NOMO-1 treated with dmso at 0.1 percent for 144 hours (cell line): ENCODE results near the gene CDC14C.
"Not testable (repeated sequence)": the region's sequence is repeated elsewhere in the genome, so short reads cannot be mapped to it uniquely, and the experiment has no call there.

Experiments
- DNase-seq: peaks from one replicate; lab custom pipeline; 2025; ENCODE audit not compliant: unreplicated experiment; lab: John Stamatoyannopoulos, UW

CDC14C gene

DNA sequence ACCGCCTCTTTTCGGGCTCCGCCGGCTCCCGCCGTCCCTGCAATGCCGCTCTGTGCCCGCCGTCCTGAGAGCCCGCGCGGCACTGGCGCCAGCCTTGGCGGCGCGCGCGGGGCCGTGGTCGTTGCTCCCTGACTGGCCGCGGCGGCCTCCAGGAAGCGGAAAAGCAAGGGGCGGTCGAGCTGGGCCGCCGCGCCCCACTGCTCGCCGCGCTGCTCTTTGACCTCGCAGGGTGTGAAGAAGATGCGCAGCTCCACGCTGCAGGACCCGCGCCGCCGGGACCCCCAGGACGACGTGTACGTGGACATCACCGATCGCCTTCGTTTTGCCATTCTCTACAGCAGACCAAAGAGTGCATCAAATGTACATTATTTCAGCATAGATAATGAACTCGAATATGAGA lies at the start of gene CDC14C:
CDC14C (plus strand) TSS at position 115 of the 400 bp plus-strand sequence; CDS start at position 241, 126 bp downstream.
- DNase-seq = no peak

DNA sequence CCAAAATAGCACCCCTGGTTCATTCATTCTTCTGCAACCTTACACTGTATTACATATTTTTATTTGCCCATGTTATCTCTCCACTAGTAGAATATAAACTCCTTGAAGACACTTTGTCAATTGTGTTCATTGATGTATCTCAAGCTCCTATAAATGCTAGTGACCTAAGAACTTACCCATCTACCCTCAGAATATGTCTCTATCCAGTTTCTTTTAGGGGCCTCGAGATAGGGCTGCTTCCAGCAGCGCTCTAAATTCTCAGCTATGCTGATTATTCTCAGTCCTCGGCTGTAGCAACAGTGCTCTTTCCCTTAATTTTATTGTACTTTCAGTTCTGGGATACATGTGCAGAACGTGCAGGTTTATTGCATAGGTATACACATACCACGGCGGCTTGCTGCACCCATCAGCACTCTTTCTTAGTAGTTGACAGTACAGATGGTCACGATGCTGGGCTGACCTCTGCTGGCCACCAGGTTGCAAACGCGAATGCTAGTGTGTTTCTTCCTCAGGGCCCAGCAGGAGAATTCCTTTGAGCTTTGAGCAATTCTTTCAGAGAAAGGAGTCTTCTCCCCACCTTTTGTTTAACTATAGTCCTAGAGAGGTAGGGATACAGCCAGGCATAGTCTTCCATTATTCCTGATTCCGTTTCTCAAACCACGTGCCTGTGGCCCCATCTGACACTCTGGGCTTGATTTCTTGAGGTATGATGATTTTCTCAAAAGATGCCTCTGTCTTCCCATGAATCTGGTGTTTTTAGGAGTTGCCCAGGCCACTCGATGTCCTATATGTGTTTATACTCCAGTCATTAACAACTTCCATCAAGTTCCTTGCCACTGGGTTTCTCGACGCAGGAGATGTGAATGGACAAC lies 49.1 kb upstream of the CDC14C start:
- DNase-seq = no peak

DNA sequence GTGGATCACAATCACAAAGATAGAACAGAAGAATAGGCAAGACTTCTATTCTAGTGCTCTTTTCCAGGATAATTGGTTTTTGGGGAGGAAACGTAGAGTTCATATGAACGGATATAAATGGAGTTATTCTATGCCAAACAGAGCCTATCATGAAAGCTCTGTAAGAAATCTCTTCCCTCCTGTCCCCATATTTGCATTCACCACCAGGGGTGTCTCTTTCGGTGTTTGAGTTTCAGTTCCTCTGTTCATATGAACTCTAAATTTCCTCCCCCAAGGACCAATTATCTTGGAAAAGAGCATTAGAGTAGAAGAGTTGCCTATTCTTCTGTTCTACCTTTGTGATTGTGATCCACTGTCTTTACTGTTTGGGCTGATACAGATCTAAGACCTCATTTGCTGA lies 48.3 kb upstream of the CDC14C start:
- DNase-seq = no peak

DNA sequence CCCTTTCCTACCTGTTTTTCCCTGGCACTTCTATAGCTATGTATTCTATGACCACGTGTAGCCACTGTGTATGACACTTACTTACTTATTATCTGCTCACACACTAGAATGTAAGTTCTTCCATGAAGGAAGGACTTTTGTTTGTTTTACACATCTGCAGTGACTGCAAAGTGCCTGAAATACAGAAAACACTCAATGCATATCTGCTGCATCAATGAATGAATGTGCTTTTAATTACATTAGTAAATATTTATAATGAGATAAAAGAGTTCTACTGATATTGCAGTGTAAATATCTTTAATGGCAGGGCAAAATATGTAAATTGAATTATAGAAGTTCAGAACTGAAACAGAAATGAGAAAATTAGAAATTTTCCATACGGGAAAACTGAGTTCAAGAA lies 43.5 kb upstream of the CDC14C start:
- no peak for DNase-seq

DNA sequence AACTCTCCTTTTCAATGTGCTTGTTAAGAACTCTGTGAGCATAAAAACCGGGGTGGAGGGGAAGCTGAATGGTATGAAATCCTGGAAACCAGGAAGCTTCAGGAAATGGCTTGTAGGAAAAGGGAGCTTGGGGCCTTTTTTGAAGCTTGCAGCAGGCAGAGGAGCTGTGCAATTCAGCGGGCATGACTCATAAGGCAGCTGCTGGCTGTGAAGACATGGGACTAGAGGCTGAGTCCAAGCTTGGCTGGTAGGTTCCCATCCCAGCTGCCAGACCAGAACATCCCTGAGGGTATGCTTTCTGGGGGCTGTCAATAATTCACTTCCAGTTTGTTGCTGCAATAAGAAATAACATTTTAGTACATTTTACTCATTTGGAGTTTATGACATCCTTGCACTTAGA lies 36.8 kb upstream of the CDC14C start:
- no peak for DNase-seq

DNA sequence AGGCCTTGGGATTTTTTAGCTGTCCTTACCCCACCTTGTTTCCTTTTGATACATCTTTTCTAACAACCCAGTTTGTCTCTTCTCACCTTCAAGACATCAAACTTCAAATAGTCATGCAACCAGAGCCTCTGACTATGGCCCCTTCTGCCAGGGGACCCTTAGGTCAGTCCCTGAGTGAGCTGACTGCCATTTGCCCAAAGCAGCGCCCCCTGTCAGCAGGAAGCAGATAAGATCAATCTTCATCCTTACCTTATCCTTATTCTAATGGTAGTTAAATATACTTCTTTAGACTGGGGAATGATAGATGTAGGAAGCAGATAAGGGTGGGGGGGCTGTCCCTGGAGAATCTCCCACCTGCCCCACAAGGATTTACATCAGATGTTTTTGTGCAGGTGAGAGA lies 29.8 kb upstream of the CDC14C start:
- no peak for DNase-seq

DNA sequence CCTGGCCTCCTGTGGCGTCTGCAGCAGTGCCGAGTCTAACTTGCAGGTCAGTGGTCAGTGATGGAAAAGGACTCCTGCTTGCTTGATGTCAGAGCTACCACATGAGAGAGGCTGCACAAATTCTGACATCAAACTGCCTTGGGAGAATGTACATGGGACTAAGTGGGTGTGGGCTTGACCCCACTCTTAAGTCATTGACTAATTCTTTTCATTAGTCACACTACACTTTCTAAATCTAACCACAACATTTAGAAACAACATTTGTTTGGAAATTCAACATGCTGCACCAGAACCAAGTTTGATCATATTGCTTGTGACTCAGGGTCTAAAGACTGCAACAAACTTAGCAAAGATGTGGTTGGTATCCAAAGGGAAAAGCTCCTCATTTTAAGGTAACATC lies 24.4 kb upstream of the CDC14C start:
- peak; percentile 18 for DNase-seq

DNA sequence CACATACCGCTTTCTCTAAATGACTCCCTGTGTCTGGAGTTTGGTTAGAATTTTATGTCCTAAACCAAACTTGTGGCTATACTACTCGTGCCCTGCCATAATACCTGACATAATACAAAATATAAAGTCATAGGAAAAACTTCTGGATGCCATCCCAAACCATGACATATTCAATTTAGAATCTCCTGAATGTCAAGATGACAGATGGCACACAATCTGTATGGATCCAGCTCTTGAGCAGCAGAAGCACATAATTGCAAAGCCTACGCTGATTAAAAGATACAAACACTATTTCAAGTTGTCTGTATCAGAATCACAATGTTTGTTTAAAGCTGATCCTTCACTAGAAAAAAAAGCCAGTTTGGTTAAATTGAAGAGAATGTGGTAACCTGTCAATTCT lies 22.4 kb upstream of the CDC14C start:
- DNase-seq = no peak

DNA sequence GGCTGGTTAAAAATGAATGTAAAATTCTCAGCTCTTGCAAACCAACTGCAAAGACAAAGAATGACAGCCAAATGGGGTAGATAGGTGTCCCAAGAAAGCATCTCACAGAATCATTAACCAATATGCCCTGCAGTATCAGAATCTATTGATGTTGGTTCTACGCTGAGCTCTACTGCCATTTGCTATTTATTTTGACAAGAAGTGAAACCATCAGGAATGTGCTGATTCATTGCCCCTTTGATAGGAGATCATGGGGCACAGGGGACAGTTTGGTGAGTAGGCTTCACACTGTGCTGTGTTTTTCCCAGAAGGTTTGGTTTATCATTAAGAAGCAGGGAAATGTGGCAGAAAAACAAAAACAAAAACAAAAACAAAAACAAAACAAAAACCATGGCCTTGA lies 19.4 kb upstream of the CDC14C start:
- DNase-seq = no peak

DNA sequence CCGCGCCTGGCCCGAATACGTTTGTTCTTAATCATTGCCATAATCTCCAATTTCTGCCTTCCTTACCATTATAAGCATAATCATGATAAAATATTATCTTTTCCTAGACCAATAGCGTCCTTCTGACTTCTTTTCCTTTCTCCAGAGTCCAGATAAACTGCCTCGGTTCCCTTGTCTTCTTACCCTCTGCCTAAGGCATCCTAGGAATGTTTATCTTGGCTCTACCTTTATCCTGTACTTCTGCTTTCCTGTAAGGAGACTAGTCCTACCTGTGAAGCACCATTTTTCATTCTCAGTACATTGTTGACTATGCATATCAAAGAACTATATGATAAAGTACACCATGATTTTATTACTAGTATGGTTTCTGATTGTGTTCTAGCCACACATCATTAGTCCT lies 18.7 kb upstream of the CDC14C start:
- not testable (repeated sequence) for DNase-seq

DNA sequence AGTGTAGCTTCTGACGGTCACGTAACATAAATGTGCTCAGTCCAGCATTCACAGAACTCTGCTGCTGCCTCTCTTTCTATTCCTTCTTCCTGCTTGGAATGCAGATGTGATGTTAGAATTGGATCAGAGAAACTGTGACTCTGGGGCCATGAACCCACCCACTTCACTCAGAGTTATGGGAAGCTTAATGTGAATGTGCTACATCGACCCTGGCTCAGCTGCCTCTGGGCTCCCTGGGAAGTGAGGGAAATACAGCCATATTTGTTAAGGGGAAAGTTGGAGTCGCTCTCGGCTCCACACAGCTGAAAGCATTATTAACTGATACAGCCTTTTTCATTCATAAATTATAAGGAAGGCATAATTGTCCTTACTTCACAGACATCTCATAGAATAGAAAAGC lies 14.5 kb upstream of the CDC14C start:
- not testable (repeated sequence) for DNase-seq

DNA sequence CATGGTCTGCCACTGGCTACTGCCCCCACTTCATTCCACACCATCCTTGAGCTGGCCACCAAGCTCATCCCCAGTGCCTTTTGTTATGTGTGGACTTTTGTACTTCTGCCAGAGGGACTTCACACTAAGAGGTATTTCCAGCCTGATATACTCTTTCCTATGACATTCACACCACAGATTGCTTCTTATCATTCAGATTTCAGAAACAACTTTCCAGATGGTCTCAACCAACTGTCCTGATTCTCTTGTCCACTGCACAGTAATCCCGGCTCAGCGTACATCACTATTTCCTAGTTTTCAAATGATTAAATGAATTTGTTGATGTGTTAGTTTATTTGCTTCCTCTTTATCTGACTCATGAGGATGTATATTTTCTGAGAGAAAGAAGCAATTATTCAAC lies 7.1 kb downstream of the CDC14C start:
- no peak for DNase-seq

DNA sequence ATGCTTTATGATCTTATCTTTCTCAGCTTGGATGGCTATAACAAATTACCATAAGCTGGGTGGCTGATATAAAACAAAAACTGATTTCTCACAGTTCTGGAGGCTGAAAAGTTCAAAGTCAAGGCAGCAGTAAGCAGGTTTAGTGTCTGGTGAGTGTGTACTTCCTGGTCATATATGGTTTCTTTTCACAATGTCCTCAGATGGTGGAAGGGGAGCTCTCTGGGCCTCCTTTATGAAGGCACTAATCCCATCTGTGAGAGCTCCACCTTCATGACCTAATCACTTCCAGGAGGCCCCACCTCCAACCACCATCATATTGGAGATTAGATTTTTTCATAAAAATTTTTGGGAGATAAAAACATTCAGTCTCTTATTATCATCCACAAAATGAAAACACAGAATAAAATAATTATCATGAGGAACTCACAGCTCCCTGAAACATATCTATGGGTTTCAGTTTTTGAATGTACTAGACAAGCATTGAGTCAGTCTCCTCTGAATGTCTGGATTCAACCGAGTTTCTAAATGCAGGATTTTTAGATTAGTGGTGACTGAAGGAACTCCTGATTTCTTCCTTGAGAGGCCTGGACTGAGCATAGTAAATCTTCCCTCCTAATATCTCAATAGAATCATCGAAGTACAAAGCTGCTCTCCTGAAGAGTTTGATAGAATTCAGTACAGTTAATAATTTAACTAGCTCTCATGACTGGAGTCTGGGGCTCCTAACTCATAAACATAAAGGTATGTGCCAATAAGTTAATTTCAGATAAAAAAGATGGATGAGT lies 8.0 kb downstream of the CDC14C start:
- DNase-seq = no peak

DNA sequence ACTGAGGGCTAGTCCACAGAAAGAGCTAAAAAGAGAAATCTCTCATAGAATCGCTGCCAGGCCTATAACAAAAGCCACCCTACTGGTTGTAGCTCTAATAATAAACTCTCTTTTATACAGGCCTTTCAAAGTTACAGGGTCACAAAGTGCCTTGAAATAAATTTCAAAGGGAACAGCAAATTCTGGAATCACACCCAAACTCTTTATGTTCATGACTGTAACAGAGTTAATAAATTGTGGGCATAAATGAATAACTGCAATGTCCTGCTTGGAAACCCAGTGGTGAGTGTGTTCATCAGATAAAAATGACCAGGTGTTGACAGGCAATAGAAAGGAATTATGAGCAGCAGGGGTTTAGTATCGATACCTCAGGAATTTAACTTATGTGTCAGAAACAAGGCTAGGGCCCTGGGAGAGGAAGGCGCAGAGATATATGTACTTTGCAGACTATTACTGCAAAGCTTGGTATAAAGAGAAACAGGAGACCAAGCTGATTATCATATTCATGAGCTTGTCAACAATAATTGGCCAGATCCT lies 9.3 kb downstream of the CDC14C start:
- DNase-seq = no peak

DNA sequence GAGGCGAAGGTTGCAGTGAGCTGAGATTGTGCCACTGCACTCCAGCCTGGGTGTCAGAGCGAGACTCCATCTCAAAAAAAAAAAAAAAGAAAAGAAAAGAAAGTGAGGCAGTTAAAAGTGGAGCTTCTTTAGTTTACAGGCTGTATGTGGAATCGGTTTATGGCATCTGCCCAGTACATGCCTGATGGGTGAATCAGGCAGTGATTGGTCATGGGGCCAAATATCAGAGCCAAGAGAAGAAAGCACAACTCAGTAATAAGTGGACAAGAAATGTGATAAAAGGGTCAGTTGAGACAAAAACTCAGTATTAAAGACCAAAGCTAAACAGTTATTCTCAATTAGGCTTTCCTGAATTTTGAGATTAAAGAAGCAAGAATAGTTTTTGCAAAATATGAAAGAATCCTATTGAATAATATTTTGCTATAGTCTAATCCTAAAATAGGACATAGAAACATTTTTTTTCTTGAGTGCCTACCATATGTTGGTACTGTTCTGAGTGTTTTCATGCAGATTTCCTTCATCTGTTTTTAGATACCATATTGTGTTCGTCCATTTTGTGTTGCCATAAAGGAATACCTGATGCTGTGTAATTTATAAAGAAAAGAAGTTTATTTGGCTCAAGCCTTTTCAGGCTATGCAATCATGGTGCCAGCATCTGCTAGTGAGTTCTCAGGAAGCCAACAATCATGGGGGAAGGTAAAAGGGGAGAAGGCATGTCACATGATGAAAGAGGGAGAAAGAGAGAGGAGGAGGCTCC lies 14.4 kb downstream of the CDC14C start:
- no peak for DNase-seq

DNA sequence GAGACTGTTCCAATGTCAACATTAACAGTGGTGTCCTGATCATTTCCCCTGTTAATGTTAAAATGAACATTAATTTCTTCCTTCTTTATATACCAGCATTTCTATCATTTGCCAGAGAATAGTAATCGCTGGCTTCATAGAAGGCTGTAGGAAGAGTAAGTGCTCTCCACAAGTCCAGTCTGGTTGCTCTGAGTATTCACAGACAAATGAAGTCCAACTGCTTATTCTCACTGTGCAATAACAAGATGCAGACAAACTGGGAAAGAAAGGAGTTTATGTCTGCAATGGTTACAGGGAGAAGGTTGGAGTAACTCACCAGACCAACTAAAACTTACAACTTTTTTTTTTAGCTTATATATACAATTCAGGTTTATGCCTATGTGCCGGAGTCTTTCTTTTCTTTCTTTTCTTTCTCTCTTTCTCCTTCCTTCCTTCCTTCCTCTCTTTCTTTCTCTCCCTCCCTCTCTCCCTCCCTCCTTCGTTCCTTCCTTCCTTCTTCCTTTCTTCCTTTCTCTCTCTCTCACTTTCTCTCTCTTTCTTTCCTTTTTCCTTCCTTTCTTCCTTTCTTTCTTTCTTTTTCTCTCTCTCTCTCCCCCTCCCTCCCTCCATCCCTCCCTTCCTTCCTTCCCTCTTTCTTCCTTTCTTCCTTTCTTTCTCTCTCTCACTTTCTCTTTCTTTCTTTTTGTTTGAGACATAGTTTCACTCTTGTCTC lies 19.1 kb downstream of the CDC14C start:
- DNase-seq = no peak

DNA sequence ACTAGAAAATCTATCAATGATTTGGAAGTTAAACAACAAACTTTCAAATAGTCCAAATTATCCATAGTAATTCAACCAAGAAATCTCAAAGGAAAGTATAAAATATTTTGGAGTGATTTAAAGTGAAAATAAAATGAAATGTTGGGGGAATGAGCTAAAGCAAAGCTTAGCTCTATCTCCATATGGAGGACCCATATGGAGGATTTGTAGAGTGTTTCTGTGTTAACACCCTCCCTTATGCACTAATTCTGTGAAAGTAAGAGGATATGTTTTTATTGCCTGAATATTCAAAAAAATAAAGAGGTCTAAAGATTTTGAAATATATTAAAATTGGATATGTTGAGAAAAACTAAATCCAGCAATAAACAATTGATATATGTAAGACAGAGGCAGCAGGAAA lies 31.6 kb downstream of the CDC14C start:
- DNase-seq = no peak

DNA sequence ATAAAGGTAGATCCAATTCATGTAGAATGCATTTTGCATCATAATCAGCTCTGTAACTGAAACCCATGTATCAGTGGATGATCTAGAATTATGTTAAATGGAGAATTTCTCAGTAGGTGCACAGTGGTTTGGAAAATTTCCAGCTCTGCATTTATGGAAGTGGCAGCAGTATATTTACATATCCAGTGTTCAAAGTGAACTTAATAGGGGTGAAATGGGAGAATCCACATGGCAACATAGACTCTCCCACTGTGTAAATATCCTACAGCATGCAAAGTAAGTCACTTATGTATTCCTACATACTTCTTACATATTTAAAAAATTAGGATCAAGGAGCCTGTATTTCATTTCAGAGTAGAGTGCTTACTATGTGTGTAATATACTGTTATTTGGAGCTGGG lies 35.3 kb downstream of the CDC14C start:
- DNase-seq = no peak

DNA sequence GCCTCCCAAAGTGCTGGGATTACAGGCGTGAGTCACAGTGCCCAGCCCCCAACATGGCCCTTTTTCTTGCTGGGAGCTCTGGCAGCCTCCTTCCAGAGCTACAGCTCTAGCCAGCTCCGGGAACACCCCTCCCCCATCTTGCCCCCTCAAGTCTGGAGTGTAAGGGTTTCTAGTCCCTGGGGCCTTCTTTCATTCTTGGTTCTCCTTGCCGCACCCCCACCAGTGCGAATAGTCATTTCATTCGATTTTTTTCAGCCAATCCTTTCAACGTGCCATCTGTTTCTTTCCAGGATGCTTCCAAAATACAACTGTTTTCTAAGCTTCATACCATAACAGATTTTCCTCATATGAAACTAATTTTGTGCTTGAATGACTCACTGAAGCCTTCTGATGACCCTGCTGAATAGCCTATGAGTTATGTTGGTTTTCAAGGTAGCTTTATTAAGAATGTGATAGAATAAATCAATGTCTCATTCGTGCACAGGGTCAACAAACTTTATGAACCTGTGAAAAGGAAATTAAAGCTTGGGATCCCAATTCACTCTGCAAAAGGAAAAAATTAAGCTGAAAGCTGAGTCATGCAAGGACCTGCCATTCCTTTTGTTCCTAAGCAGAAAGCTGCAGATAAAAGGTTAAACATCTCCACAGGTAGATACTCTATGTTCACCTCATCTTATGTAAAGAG lies 38.6 kb downstream of the CDC14C start:
- DNase-seq = no peak

DNA sequence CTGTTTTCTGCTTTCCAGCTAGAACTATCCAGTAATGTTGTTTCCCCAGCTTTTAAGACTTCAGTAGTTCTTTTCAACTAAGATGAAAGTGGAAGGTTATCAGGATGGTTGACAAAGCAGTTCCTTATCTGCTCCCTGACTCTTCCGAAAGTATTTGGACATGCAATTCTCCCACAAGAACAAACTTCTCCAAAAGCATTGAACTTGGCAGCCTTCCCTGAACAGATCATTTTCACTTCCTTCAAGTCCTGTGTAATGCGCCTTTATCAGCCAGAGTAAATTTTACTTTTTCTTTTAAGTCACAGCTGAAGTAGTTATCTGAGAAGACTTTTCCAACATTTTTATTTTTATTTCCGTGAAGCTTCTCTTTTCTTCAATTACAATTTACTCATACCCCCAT lies 39.7 kb downstream of the CDC14C start:
- peak; percentile 62 for DNase-seq
